Nasal cavity respiratory epithelium epithelial cell of viscerocranial mucosa (primary cell): ENCODE measurements around the gene BRMS1. TPM values are rescaled to one million over a fixed set of nuclear protein-coding genes. Genes with fewer than 3 reads are reported as not detected.

Experiments used
- total RNA-seq: library from RNA; depleted of rRNA; stranded (reverse); fragments of >200 nt; gene quantifications from 2 replicates; pipeline ENCODE4 v1.2.3, GENCODE V29; 2014

The BRMS1 gene
- total RNA-seq, result 58.2 and 74.8 TPM in 2 replicates

GRCh38 chr11:66344550-66345315 lies at the start of gene BRMS1:
Gene BRMS1 (minus strand): TSS chr11:66345104. CDS start chr11:66342234, 2,870 bp downstream.

GRCh38 chr11:66371627-66372415 lies 26.9 kb upstream of the BRMS1 start, which contains the start of gene SLC29A2:
Gene SLC29A2 (minus strand): TSS chr11:66371760. CDS start chr11:66371591, 169 bp downstream.

GRCh38 chr11:66347425-66348276 lies 2.7 kb upstream of the BRMS1 start, which contains the start of gene B4GAT1:
Gene B4GAT1 (minus strand): TSS chr11:66347629. CDS start chr11:66347545, 84 bp downstream.

GRCh38 chr11:66336234-66337102 lies 8.4 kb downstream of the BRMS1 start, which contains the start of gene RIN1:
Gene RIN1 (minus strand): TSS chr11:66336434. CDS start chr11:66336402, 32 bp downstream.

GRCh38 chr11:66316849-66317251 lies 28.1 kb downstream of the BRMS1 start, which contains the start of gene CD248:
Gene CD248 (minus strand): TSS chr11:66317044. CDS start chr11:66317027, 17 bp downstream.

GRCh38 chr11:66291706-66292542 lies 53.0 kb downstream of the BRMS1 start, which contains the start of gene TMEM151A:
Gene TMEM151A (plus strand): TSS chr11:66291894. CDS start chr11:66292014, 120 bp downstream.

GRCh38 chr11:66288671-66289547 lies 56.0 kb downstream of the BRMS1 start, which contains the start of gene YIF1A:
Gene YIF1A (minus strand): TSS chr11:66289143. CDS start chr11:66288985, 158 bp downstream.

Other genes with a start within 250 kb of the BRMS1 start
- gene KLC2, start 87.4 kb downstream of the BRMS1 start, total RNA-seq, result 23.2 and 49.8 TPM in 2 replicates
- gene RAB1B, start 76.5 kb downstream of the BRMS1 start, total RNA-seq, result 61.2 and 88.6 TPM in 2 replicates
- gene CNIH2, start 66.9 kb downstream of the BRMS1 start, total RNA-seq, result under 0.01 and 0.14 TPM in 2 replicates
- 121 and 221 TPM in 2 replicates for gene YIF1A, start 56.0 kb downstream of the BRMS1 start, total RNA-seq
- gene TMEM151A, start 53.2 kb downstream of the BRMS1 start, total RNA-seq, result under 0.01 and 0.07 TPM in 2 replicates
- gene CD248, start 28.1 kb downstream of the BRMS1 start, total RNA-seq, result 0.68 and 1.2 TPM in 2 replicates
- gene RIN1, start 8.7 kb downstream of the BRMS1 start, total RNA-seq, result 19.5 and 32.3 TPM in 2 replicates
- gene B4GAT1, start 2.5 kb upstream of the BRMS1 start, total RNA-seq, result 8.5 and 13.7 TPM in 2 replicates
- gene SLC29A2, start 26.7 kb upstream of the BRMS1 start, total RNA-seq, result 3.1 and 6.0 TPM in 2 replicates
- gene NPAS4, start 75.9 kb upstream of the BRMS1 start, total RNA-seq, result not detected in 2 replicates
- 24.6 and 34.2 TPM in 2 replicates for gene MRPL11, start 93.7 kb upstream of the BRMS1 start, total RNA-seq
- gene PELI3, start 121.8 kb upstream of the BRMS1 start, total RNA-seq, result 9.6 and 14.3 TPM in 2 replicates
- gene DPP3, start 135.3 kb upstream of the BRMS1 start, total RNA-seq, result 62.5 and 70.9 TPM in 2 replicates
- 5.5 and 20.1 TPM in 2 replicates for gene BBS1, start 165.5 kb upstream of the BRMS1 start, total RNA-seq
- gene ZDHHC24, start 200.9 kb upstream of the BRMS1 start, total RNA-seq, result 7.2 and 11.7 TPM in 2 replicates
- gene ACTN3, start 201.8 kb upstream of the BRMS1 start, total RNA-seq, result under 0.01 TPM in 1 of 2 replicates, not detected in the other
- 1.4 and 14.9 TPM in 2 replicates for gene CTSF, start 223.5 kb upstream of the BRMS1 start, total RNA-seq
- gene CCDC87, start 248.0 kb upstream of the BRMS1 start, total RNA-seq, result under 0.01 and 0.21 TPM in 2 replicates
- gene CCS, start 248.1 kb upstream of the BRMS1 start, total RNA-seq, result 21.9 and 22.5 TPM in 2 replicates